ENCODE data around the gene RMRP. TPM values are rescaled to one million over a fixed set of nuclear protein-coding genes. Genes with fewer than 3 reads are reported as not detected.

Gene RMRP
- total and polyA plus RNA-seq, 9 of the 15 experiments (the other 6 are each of a cell fraction or from before 2014, with no cell fraction given): 75.7 to 89,974 (median 13,378) TPM; not detected in 3

DNA sequence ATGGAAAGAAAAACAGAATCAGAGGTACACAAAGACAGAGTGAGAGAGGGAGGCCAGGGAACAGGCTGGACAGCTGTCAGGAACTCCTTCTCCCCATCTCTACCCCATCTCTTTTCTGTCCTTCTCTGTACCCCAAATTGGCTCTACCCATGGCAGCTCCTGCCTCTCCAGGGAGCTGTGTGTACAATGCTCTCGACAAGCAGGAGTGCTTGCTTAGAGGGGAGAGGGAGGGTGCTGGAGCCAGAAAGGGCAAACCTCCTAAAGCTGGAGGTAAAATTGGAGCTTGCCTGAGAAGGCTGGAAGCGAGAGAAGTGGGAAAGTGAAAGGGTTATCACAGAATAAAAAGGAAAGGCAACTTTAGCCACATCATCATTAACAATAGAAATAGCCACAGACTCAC, 25.5 kb upstream of the RMRP start (continued):
- TF ChIP-seq, protein P1, sequence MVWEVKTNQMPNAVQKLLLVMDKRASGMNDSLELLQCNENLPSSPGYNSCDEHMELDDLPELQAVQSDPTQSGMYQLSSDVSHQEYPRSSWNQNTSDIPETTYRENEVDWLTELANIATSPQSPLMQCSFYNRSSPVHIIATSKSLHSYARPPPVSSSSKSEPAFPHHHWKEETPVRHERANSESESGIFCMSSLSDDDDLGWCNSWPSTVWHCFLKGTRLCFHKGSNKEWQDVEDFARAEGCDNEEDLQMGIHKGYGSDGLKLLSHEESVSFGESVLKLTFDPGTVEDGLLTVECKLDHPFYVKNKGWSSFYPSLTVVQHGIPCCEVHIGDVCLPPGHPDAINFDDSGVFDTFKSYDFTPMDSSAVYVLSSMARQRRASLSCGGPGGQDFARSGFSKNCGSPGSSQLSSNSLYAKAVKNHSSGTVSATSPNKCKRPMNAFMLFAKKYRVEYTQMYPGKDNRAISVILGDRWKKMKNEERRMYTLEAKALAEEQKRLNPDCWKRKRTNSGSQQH (CRISPR knock-in tag; IDR thresholded peaks at IDR 0.05): no peak
- TF ChIP-seq GABPB2 (CRISPR knock-in tag; conservative IDR thresholded peaks at IDR 0.05) (no peak), HSF4 (CRISPR knock-in tag; IDR thresholded peaks at IDR 0.05; ENCODE audit: borderline replicate concordance) (no peak), EHMT2 (IDR thresholded peaks at IDR 0.05) (no peak), NFYB (IDR thresholded peaks at IDR 0.05; ENCODE audit: extremely low read depth, insufficient read length) (no peak), TAF15 (IDR thresholded peaks at IDR 0.05; ENCODE audit: low read depth, low read length) (no peak), TFAM (CRISPR knock-in tag; conservative IDR thresholded peaks at IDR 0.05) (no peak), CEBPB (tag; IDR thresholded peaks at IDR 0.05) (no peak), MXI1 (IDR thresholded peaks at IDR 0.05; ENCODE audit: low read depth, low read length) (no peak)
- TF ChIP-seq, protein P2, sequence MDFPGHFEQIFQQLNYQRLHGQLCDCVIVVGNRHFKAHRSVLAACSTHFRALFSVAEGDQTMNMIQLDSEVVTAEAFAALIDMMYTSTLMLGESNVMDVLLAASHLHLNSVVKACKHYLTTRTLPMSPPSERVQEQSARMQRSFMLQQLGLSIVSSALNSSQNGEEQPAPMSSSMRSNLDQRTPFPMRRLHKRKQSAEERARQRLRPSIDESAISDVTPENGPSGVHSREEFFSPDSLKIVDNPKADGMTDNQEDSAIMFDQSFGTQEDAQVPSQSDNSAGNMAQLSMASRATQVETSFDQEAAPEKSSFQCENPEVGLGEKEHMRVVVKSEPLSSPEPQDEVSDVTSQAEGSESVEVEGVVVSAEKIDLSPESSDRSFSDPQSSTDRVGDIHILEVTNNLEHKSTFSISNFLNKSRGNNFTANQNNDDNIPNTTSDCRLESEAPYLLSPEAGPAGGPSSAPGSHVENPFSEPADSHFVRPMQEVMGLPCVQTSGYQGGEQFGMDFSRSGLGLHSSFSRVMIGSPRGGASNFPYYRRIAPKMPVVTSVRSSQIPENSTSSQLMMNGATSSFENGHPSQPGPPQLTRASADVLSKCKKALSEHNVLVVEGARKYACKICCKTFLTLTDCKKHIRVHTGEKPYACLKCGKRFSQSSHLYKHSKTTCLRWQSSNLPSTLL (IDR thresholded peaks at IDR 0.05): no peak
